Glutamatergic neuron (in vitro differentiated cells): ENCODE measurements around the gene SLC6A6. TPM values are rescaled to one million over a fixed set of nuclear protein-coding genes. Genes with fewer than 3 reads are reported as not detected.

Experiments used
- DNase-seq: peaks from one replicate; pipeline ENCODE4 v3.0.0; 2022
- H3K27ac Mint-ChIP-seq: one replicate; pipeline ENCODE4 v1.8.0; 2020; ENCODE audit warnings: mild to moderate bottlenecking, mixed read lengths, inconsistent platforms; ENCODE audit not compliant: unreplicated experiment
- H3K27me3 Mint-ChIP-seq: one replicate; pipeline ENCODE4 v1.8.0; 2020; ENCODE audit warnings: mild to moderate bottlenecking, moderate library complexity, mixed read lengths, inconsistent platforms; ENCODE audit not compliant: unreplicated experiment
- H3K36me3 Mint-ChIP-seq: one replicate; pipeline ENCODE4 v1.8.0; 2020; ENCODE audit warnings: mild to moderate bottlenecking, mixed read lengths, inconsistent platforms; ENCODE audit not compliant: unreplicated experiment
- H3K4me1 Mint-ChIP-seq: one replicate; pipeline ENCODE4 v1.8.0; 2020; ENCODE audit warnings: mild to moderate bottlenecking, low read depth, mixed read lengths, inconsistent platforms; ENCODE audit not compliant: unreplicated experiment
- H3K4me3 Mint-ChIP-seq: one replicate; pipeline ENCODE4 v1.8.0; 2020; ENCODE audit warnings: mild to moderate bottlenecking, mixed read lengths, inconsistent platforms; ENCODE audit not compliant: unreplicated experiment
- H3K9me3 Mint-ChIP-seq: one replicate; pipeline ENCODE4 v1.8.0; 2020; ENCODE audit warnings: mild to moderate bottlenecking, moderate library complexity, mixed read lengths, inconsistent platforms; ENCODE audit not compliant: unreplicated experiment
- total RNA-seq: library from RNA; stranded (reverse); fragmentation: NEBNext Ultra II Directional; extraction: Animal tissue kit (Norgen Biotek cat#: 25700); gene quantifications from one replicate; pipeline ENCODE4 v1.2.1, GENCODE V29; 2021; ENCODE audit not compliant: unreplicated experiment
- TF ChIP-seq, protein P1 (sequence below): fragments of 200-600 bp; sonication (generic); IDR thresholded peaks from one replicate; pipeline ENCODE4 v1.5.0; 2021; ENCODE audit not compliant: partially characterized antibody, unreplicated experiment

The SLC6A6 gene
- total RNA-seq, 1 donor from 2014 or later = 21.9 TPM

GRCh38 chr3:14450506-14450905 lies 48.1 kb downstream of the SLC6A6 start:
- H3K4me1 Mint-ChIP-seq = no peaks in the 10 kb centered on the region
- TF ChIP-seq, protein P1, sequence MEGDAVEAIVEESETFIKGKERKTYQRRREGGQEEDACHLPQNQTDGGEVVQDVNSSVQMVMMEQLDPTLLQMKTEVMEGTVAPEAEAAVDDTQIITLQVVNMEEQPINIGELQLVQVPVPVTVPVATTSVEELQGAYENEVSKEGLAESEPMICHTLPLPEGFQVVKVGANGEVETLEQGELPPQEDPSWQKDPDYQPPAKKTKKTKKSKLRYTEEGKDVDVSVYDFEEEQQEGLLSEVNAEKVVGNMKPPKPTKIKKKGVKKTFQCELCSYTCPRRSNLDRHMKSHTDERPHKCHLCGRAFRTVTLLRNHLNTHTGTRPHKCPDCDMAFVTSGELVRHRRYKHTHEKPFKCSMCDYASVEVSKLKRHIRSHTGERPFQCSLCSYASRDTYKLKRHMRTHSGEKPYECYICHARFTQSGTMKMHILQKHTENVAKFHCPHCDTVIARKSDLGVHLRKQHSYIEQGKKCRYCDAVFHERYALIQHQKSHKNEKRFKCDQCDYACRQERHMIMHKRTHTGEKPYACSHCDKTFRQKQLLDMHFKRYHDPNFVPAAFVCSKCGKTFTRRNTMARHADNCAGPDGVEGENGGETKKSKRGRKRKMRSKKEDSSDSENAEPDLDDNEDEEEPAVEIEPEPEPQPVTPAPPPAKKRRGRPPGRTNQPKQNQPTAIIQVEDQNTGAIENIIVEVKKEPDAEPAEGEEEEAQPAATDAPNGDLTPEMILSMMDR = no peak
- H3K27ac Mint-ChIP-seq = no peak overlapping the region
- H3K4me3 Mint-ChIP-seq = no peak overlapping the region
- H3K9me3 Mint-ChIP-seq = no peaks in the 10 kb centered on the region
- no peaks in the 10 kb centered on the region for H3K27me3 Mint-ChIP-seq
- peaks cover 14% of the 10 kb centered on the region for H3K36me3 Mint-ChIP-seq
- DNase-seq = no peak

DNA sequence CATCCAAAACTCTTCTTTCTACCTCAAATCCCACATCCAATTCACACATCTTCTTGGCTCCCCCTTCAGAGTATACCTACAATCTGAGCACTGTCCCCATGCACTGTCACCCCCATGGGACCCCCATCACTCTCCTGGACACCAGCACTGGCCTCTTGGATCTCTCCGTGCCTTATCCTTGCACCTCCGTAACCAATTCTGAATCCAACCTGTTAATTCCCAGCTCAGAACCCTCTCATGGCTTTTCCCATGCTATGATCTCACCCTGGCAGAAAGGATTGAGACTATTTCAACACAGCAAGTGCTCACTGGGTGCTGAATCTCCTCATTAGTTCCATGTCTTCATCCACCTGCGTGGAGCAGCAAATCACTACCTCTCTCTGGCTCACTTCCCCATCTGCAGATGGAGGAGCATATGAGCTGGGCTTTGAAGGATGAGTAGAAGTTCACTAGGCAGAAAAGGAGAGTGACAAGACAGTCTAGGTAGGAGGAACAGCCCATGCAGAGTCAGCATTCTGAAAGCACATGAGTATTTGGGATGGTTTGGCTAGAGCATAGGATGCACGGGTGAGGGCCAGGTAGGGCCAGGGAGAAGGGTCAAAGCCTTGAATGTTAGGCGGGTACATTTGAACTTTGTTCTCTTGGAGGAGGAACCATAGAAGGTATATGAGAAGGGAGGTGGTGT lies 48.7 kb downstream of the SLC6A6 start:
- no peaks in the 10 kb centered on the region for H3K27me3 Mint-ChIP-seq
- no peaks in the 10 kb centered on the region for H3K4me1 Mint-ChIP-seq
- TF ChIP-seq, protein P1 = no peak
- H3K36me3 Mint-ChIP-seq = peaks cover 14% of the 10 kb centered on the region
- DNase-seq = no peak
- H3K27ac Mint-ChIP-seq = no peak overlapping the region
- H3K4me3 Mint-ChIP-seq = no peak overlapping the region
- H3K9me3 Mint-ChIP-seq = no peaks in the 10 kb centered on the region

- no peak overlapping the region for H3K27ac Mint-ChIP-seq
- no peaks in the 10 kb centered on the region for H3K27me3 Mint-ChIP-seq
- peaks cover 14% of the 10 kb centered on the region for H3K36me3 Mint-ChIP-seq
- H3K9me3 Mint-ChIP-seq = no peaks in the 10 kb centered on the region
- no peaks in the 10 kb centered on the region for H3K4me1 Mint-ChIP-seq
- H3K4me3 Mint-ChIP-seq = no peak overlapping the region
- no peak for DNase-seq
- TF ChIP-seq, protein P1 = no peak
Observed at GRCh38 chr3:14451844-14452739, 49.7 kb downstream of the SLC6A6 start.

DNA sequence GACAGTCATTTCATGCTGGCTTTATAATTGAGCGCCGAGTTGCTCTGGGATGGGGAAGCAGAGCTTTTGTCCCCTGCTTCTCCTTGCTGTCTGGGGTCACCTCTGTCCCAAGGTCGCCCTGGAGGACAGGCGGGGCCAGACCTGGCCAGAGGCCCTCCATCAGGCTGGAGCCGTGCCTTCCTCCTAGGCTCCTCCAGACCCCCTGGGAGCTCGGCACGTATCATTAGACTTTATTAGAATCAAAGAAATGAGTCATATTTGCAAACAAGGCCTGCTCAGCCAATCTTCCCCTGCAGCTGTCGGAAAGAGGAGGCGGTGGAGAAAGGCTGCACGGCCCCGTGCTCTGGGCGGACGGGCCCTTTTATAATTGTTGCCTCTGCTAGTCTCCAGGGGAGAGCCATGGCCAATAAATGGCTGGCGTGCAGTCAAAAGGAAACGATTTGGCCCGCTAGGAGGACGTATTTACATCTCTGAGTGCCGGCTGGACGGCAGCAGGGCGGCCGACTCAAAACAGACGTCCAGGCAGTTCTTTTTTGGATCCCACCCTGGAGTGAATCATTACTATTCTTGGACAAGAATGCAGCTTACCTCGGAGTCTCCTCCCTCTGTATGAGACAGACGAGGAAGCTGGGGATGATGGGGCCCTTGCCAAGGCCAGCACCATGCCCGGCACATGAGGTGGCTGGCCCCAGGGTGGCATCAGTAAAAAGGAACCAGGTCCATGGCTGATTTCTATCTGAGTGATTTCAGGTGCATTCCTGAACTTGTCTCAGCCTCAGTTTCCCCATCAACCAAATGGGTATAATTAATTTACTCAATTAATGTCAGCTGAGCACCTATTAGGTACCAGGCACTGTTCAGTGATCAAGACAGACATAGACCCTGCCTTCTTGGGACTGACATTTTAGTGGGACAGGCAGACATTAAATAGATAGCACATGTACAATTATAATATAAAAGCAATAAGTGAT lies 50.6 kb downstream of the SLC6A6 start:
- H3K27ac Mint-ChIP-seq = no peak overlapping the region
- no peaks in the 10 kb centered on the region for H3K9me3 Mint-ChIP-seq
- DNase-seq = no peak
- peaks cover 11% of the 10 kb centered on the region for H3K36me3 Mint-ChIP-seq
- H3K4me1 Mint-ChIP-seq = no peaks in the 10 kb centered on the region
- no peaks in the 10 kb centered on the region for H3K27me3 Mint-ChIP-seq
- H3K4me3 Mint-ChIP-seq = no peak overlapping the region
- TF ChIP-seq, protein P1 = no peak
